Activated T-cell treated with anti-CD3 and anti-CD28 coated beads, Interleukin-2, amount 50 U/mL, for 1 hour (primary cell): ENCODE measurements around the gene NR2F6.

Experiments
- DNase-seq: peaks from one replicate; pipeline ENCODE4 v3.0.0-alpha.2; 2020

The NR2F6 gene

GRCh38 chr19:17263712-17264640, 18.3 kb upstream of the NR2F6 start:
- no peak for DNase-seq

GRCh38 chr19:17262557-17262956, 16.8 kb upstream of the NR2F6 start:
- no peak for DNase-seq

DNA sequence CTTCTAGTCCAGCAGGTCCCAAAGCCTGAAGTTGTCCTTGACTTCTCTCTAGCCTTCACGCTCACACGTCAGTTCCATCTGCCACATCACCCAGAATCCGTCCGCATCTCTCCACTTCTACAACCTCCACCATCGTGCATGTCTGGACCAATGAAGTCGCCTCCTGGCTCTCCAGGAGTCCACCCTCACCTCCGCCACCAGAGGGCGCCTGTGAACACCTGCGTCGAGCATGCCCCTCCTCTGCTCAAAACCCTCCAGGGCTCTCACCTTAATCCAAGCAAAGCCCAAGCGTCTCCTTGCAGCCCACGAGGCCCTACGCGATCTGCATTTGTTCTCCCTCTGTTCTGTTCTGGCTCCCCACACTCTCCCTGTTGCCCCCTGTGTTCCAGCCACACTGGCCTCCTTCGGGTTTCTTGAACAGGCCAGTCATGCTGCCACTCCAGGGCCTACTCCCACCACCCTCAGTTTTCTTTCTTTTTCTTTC, 15.2 kb upstream of the NR2F6 start:
- peak; percentile 88 for DNase-seq

DNA sequence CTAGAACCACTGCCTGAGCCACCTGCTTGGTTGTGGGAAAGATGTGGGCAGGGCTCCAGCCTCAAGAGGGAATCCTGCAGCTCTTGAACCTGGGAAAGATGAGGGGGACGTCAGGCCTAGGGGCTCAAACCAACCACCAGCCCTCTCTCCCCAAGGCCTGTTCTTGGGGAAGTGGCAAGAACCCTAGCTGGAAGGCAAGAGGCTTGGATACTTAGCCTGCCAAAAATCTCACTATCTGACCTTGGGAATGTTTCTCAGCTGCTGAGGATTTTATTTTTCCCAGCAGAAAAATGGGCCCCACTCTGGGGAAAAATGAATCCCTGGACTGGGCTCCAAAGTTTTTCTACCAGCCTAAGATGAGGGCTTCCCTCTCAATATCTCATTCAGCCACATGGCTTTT, 14.2 kb upstream of the NR2F6 start:
- no peak for DNase-seq

GRCh38 chr19:17259118-17259780, 13.5 kb upstream of the NR2F6 start:
- no peak for DNase-seq

GRCh38 chr19:17256130-17256529, 10.4 kb upstream of the NR2F6 start:
- no peak for DNase-seq

DNA sequence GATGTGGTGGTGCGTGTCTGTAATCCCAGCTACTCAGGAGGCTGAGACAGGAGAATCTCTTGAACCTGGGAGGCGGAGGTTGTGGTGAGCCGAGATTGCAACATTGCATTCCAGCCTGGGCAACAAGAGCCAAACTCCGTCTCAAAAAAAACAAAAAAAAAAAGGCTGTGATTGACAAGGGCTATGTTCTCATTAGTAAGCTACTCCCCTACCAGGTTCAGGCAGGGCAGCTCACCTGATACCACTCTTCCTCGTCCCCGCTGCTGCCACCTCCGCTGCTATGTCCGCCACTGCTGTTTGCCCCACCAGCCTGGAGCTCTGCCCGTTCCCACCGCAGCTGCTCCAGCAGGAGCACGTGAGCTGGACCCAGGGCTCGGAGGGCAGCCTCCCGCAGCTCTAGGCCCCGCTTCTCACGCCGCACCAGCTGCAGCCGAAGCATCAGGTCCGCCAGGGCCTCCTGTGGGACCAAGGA, 9.5 kb upstream of the NR2F6 start:
- DNase-seq: no peak

DNA sequence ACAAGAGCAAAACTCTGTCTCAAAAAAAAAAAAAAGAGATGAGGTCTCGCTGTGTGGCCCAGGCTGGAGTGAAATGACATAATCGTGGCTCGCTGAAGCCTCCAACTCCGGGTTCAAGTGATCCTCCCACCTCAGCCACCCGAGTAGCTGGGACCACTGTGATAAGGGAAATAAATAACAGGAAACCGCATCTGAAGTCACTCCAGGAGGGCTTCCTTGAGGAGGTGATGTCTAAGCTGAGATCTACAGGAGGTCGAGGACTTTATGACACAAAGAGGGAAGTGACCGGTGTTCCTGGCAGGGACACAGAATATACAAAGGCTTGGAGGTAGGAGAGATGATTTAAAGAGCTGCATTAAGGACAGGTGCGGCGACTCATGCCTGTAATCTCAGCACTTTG, 8.9 kb upstream of the NR2F6 start:
- no peak for DNase-seq

DNA sequence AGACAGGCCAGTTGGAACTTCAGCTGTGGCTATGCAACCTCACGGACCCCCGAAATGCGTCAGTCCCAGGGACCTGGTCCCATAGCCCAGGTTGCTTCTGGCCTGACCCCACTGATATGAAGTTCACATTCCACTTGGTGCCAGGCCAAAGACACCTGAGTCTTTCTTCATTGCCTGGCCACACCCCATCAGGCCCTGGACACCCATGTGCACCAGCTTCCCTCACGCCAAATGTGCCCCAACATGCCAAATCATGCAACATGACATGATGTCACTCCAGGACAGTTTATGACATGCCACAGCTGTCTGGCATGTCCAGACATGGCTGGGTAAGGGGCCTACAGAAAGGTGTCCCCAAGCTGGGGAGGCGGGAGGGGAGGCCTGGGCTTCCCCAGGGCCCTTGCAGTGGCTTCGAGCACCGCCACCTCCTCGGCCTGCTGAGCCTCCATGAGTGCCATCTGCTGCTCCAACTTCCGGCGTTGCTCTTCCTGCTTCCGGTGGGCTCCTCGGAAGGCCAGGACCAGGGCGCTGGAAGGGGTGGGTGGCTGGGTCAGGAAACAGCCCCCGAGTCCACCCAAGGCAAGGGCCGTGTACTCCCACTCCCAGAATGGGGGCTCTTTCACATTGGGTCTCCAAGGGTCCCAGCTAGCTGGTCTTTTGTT, 4.3 kb upstream of the NR2F6 start:
- DNase-seq: no peak

DNA sequence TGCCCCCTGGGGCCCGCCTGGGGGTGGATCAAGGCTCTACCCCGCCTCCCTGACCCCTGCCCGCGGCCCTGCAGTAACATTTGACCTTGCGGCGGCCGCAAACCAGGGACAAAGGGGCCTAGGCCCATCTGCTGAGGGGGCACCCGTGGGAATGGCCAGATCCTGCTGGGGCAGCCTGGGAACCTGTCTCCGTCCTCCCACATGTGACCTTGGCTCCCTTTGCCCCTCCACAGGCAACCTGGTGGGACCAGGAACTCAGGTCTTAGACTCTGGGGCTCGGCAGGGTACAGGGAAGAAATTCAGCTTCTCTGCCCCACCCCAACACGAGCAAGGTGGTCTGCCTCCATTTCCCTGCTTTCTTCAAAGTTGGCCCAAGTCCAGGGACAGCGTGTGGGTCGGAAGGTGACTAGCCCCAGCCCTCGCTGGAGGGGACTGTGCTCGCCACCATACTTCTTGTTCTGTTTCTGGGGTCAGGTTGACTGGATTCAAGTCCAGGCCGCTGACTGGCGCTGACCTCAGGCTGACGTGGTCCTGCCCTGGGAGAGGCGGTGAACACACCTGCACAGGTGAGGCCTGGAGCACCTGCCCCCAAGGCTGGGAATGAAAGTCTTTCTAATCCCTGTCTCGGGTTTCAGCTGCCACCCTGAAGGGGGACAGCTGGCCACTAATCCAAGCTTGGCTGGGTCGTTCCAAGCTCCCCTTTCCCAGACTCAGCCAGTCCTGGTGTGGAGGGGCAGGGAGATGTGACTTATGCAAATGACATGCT, 2.5 kb upstream of the NR2F6 start:
- DNase-seq: no peak

GRCh38 chr19:17246681-17247425, 1.1 kb upstream of the NR2F6 start:
- DNase-seq: no peak

- peak; percentile 35 for DNase-seq
Measured at GRCh38 chr19:17244618-17245534, 843 bp downstream of the NR2F6 start.

- DNase-seq: no peak
Measured at GRCh38 chr19:17243830-17244617, 1.7 kb downstream of the NR2F6 start.

DNA sequence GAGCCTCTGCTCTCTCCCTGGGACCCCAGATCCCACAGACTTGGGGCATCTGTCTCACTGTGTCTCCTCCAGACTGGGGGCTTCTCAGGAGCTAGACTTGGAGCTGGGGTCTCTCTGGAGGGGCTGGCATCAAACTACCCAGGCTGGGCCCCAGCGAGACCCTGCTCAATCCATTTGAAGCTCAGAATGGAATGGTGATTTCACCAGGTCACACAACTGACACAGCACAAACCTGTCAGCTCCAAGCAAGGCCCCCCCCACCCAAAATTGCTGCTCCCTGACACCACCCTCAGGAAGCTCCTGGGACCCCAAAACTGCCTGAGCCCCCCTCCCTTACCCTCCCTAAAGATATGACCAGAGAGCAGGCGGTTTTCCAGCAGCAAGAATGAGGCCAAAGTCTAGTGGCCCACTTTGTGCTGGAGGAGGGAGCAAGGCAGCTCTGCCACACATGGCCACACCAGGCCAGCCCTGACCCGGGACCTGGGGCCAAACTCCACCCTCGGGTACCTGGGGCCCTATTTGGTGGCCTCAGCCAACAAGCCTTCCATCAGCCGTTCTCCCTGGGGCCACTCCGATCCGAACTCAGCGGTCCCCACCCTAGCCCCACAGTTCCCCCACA, 2.4 kb downstream of the NR2F6 start:
- no peak for DNase-seq

GRCh38 chr19:17242431-17243208, 3.1 kb downstream of the NR2F6 start:
- DNase-seq: no peak

- no peak for DNase-seq
Measured at GRCh38 chr19:17240826-17241399, 4.8 kb downstream of the NR2F6 start.

GRCh38 chr19:17240062-17240752, 5.5 kb downstream of the NR2F6 start:
- no peak for DNase-seq
